Measurements from ENCODE around the gene SYT7. TPM values are rescaled to one million over a fixed set of nuclear protein-coding genes. Genes with fewer than 3 reads are reported as not detected.

Gene SYT7
- total RNA-seq, 2 donors from 2014 or later, result 2.0 to 3.4 TPM

DNA sequence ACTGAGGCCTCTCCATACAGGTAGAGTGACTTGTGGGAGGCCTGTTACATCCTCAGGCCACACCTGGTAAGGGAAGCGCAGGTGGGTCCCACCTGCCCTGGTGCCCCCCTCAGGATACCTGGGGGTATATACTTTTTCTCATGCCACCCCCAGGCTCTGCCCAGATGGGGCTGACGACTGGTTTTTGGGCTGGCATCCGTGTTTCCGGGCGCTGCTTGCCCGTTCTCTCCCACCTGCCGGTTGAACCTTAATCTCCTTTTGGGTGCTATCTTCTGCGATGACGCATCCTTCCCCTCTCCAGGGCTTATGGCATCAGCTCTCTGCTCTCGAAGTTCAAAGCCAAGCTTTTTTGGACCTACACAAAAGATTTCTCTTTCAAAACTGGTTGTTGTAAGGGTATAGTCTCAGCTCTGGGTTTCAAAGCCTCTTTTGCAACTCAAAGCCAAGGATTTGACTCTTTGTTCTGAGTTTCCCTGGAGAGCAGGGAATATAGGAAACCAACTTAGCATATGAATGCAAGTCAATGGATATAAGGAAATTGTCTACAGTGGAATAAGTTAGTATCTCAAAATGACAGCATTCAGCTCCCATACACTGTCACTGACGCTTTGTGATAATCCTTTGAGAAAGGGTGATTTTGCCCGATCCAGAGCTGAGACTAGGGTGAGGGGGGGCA, 80.9 kb downstream of the SYT7 start:
- Histone ChIP-seq H3K4me3 (ENCODE audit: low read length) (no peak overlapping the region), H3K4me1 (ENCODE audit: control insufficient read depth, insufficient read depth, low read length) (no peaks in the 10 kb centered on the region), H3K27me3 (ENCODE audit: control insufficient read depth, insufficient read depth, low read length, poor library complexity, severe bottlenecking) (no peaks in the 10 kb centered on the region), H3K9me3 (ENCODE audit: control insufficient read depth, low read length) (no peaks in the 10 kb centered on the region), H3K9ac (ENCODE audit: extremely low read depth, low read length, poor library complexity, severe bottlenecking) (no peak overlapping the region), H3K27ac (ENCODE audit: low read depth, low read length) (no peak overlapping the region), H3K36me3 (ENCODE audit: control insufficient read depth, insufficient read depth, low read length) (no peaks in the 10 kb centered on the region)
- WGBS, 2 experiments (ENCODE audit: insufficient coverage in 1 of 2, insufficient read length in 1 of 2), result 36 to 39% methylated on average over 9 to 11 of the region's 12 CpGs
- Mint-ChIP-seq H3K4me1 (no peaks in the 10 kb centered on the region), H3K27me3 (ENCODE audit: insufficient read depth) (peaks cover 5% of the 10 kb centered on the region), H3K9me3 (no peaks in the 10 kb centered on the region), H3K36me3 (ENCODE audit: low read depth) (no peaks in the 10 kb centered on the region), H3K27ac (peak overlapping the region; percentile 34), H3K4me3 (no peak overlapping the region)
- TF ChIP-seq, protein P1, sequence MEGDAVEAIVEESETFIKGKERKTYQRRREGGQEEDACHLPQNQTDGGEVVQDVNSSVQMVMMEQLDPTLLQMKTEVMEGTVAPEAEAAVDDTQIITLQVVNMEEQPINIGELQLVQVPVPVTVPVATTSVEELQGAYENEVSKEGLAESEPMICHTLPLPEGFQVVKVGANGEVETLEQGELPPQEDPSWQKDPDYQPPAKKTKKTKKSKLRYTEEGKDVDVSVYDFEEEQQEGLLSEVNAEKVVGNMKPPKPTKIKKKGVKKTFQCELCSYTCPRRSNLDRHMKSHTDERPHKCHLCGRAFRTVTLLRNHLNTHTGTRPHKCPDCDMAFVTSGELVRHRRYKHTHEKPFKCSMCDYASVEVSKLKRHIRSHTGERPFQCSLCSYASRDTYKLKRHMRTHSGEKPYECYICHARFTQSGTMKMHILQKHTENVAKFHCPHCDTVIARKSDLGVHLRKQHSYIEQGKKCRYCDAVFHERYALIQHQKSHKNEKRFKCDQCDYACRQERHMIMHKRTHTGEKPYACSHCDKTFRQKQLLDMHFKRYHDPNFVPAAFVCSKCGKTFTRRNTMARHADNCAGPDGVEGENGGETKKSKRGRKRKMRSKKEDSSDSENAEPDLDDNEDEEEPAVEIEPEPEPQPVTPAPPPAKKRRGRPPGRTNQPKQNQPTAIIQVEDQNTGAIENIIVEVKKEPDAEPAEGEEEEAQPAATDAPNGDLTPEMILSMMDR (conservative IDR thresholded peaks at IDR 0.05), result no peak
- peak; percentile 53 for DNase-seq

DNA sequence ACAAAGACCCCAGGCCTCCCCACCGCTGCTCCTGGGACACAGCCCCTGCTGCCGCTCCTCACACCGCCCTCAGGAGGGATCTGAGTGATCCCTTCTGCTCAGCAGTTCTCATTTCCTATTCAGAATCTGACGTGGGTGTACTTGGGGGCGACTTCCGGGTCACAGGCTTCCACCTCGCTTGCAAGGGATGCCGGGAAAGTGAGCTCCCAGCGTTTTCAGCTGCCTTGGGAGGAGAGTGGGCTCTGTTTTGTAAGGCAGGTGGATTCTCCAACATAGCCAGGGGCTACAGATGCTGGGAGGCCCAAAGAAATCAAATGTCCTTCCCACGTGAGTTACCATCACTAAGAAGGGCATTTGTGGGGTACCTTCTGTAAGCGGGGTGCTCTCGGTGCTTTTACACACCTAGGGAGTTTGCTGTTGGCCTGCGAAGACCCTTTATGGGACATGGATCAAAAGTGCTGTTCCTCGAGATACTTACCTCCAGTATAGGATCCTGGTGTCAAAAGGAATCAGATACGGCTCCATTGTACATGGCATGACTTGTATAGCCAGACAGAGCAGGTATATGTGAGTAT, 82.0 kb downstream of the SYT7 start:
- no peaks in the 10 kb centered on the region for H3K9me3 Mint-ChIP-seq
- Histone ChIP-seq H3K27ac (ENCODE audit: low read depth, low read length) (no peak overlapping the region), H3K9me3 (ENCODE audit: control insufficient read depth, low read length) (no peaks in the 10 kb centered on the region), H3K4me3 (ENCODE audit: low read length) (no peak overlapping the region), H3K36me3 (ENCODE audit: control insufficient read depth, insufficient read depth, low read length) (no peaks in the 10 kb centered on the region), H3K4me1 (ENCODE audit: control insufficient read depth, insufficient read depth, low read length) (no peaks in the 10 kb centered on the region), H3K9ac (ENCODE audit: extremely low read depth, low read length, poor library complexity, severe bottlenecking) (no peak overlapping the region), H3K27me3 (ENCODE audit: control insufficient read depth, insufficient read depth, low read length, poor library complexity, severe bottlenecking) (no peaks in the 10 kb centered on the region)
- H3K4me1 Mint-ChIP-seq, result no peaks in the 10 kb centered on the region
- TF ChIP-seq, protein P1 (conservative IDR thresholded peaks at IDR 0.05), result no peak
- H3K36me3 Mint-ChIP-seq (ENCODE audit: low read depth), result no peaks in the 10 kb centered on the region
- no peak overlapping the region for H3K27ac Mint-ChIP-seq
- H3K4me3 Mint-ChIP-seq, result no peak overlapping the region
- WGBS, 2 experiments (ENCODE audit: insufficient coverage in 1 of 2, insufficient read length in 1 of 2), result 89 to 94% methylated on average over 13 to 15 of the region's 15 CpGs
- no peak for DNase-seq
- peaks cover 4% of the 10 kb centered on the region for H3K27me3 Mint-ChIP-seq (ENCODE audit: insufficient read depth)

DNA sequence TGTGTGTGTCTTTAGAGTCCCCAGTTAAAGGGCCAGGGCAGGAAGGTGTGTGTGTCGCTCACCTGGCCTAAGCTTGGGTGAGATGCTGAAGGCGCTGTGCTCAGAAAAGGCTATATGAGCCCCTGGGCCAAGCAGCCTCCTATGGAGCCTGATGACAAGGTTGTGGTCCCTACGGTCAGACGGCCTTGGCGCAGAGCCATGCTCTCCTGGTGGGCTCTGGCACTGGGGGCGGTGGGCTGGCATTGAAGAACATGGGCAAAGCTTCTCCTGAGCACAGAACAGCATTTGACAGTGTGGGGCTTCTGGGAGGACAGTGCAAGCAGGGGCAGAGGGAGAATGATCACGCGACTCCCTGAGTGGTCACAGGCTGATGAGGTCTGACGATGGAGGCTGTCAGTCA, 83.0 kb downstream of the SYT7 start:
- Histone ChIP-seq H3K4me1 (ENCODE audit: control insufficient read depth, insufficient read depth, low read length) (no peaks in the 10 kb centered on the region), H3K27me3 (ENCODE audit: control insufficient read depth, insufficient read depth, low read length, poor library complexity, severe bottlenecking) (no peaks in the 10 kb centered on the region), H3K27ac (ENCODE audit: low read depth, low read length) (no peak overlapping the region), H3K9me3 (ENCODE audit: control insufficient read depth, low read length) (no peaks in the 10 kb centered on the region), H3K36me3 (ENCODE audit: control insufficient read depth, insufficient read depth, low read length) (no peaks in the 10 kb centered on the region), H3K9ac (ENCODE audit: extremely low read depth, low read length, poor library complexity, severe bottlenecking) (no peak overlapping the region), H3K4me3 (ENCODE audit: low read length) (no peak overlapping the region)
- Mint-ChIP-seq H3K27ac (no peak overlapping the region), H3K27me3 (ENCODE audit: insufficient read depth) (peaks cover 2% of the 10 kb centered on the region), H3K36me3 (ENCODE audit: low read depth) (no peaks in the 10 kb centered on the region), H3K9me3 (no peaks in the 10 kb centered on the region), H3K4me1 (no peaks in the 10 kb centered on the region), H3K4me3 (no peak overlapping the region)
- TF ChIP-seq, protein P1 (conservative IDR thresholded peaks at IDR 0.05), result no peak
- no peak for DNase-seq
- WGBS, 2 experiments (ENCODE audit: insufficient coverage in 1 of 2, insufficient read length in 1 of 2), result 85 to 88% methylated on average over 6 to 9 of the region's 9 CpGs

All from endodermal cell (in vitro differentiated cells).